Colonic mucosa (tissue), 4 donors: ENCODE results near the gene RUFY4. TPM values are rescaled to one million over a fixed set of nuclear protein-coding genes. Genes with fewer than 3 reads are reported as not detected.

ENCODE experiments used
- DNase-seq: peaks from one replicate; pipeline ENCODE4 v3.0.0-alpha.2; 2020
- H3K27ac ChIP-seq: fragments of 200-600 bp; one replicate; pipeline ENCODE4 v1.8.0; 2021
- H3K27me3 ChIP-seq: fragments of 200-600 bp; one replicate; pipeline ENCODE4 v1.8.0; 2021
- H3K36me3 ChIP-seq: fragments of 200-600 bp; one replicate; pipeline ENCODE4 v1.8.0; 2021
- H3K4me1 ChIP-seq: fragments of 200-600 bp; one replicate; pipeline ENCODE4 v1.8.0; 2021; ENCODE audit warnings: mild to moderate bottlenecking
- H3K4me3 ChIP-seq: fragments of 200-600 bp; one replicate; pipeline ENCODE4 v1.8.0; 2021
- H3K9ac ChIP-seq, 2 donors: one replicate each; pipeline ENCODE4 v1.7.0; 2013; ENCODE audit warnings: control low read depth in 2 of 2, low read depth in 2 of 2, low read length in 2 of 2
- H3K9me3 ChIP-seq: fragments of 200-600 bp; one replicate; pipeline ENCODE4 v1.8.0; 2021
- CTCF ChIP-seq: fragments of 200-600 bp; IDR thresholded peaks from one replicate; pipeline ENCODE4 v1.8.0; 2022; ENCODE audit warnings: antibody characterized with exemption, mild to moderate bottlenecking
- intact Hi-C: fragments of 100-400 bp; cut with DNase I; formaldehyde crosslinking; loops from one replicate; pipeline ENCODE4 v1.14.1; 2022
- total RNA-seq, 2 donors: library from RNA; stranded (reverse); fragmentation: NEBNext Ultra II Directional in 1 of 2; extraction: Animal tissue kit (Norgen Biotek cat#: 25700) in 1 of 2; gene quantifications; one replicate each; pipeline ENCODE4 v1.2.1, GENCODE V29; 2021
- donor health status: healthy.
- donor health status: DM: no; HTN: no; CAD: no.
- donor health status: DM: no; HTN: no; CAD: no.

RUFY4 gene
- total RNA-seq, 2 donors from 2014 or later = not detected

DNA sequence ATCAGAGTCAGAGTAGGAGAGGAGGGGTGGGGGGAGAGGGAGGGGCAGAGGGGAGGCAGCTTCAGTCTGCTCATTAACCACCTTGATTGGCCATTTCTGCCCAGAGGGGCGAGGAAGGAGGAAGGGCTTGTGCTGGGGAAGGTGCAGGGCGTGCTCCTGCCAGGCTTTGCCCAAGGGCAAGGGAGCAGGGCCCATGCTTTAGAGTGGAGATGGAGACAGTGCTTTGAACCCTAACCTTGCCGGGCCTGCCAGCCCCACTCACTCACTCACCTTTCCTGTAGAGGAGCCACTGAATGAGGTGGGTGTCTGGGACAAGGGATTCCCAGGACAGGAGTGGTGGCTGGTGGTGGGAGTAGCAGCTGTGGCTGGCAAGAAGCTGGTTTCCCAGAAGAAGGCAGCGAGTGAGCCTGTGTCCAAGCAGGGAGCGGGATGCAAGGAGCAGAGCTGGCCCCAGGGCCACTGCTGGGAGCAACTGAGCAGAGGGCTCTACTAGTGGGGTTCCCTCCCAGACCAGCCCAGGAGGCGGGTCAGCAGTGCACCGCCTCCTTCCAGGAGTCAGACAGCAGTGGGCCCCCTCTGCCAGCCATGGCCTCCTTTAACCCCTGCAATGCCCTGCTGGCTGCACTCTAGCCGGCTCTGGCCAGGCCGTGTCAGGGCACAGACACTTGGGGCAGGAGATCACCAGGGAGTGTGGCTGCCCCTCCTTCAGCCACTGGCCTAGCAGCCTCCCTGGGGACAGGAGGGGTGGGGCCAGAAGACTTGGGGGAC lies 3.6 kb upstream of the RUFY4 start:
- H3K36me3 ChIP-seq = no peaks in the 10 kb centered on the region
- H3K4me1 ChIP-seq = no peaks in the 10 kb centered on the region
- H3K27me3 ChIP-seq = no peaks in the 10 kb centered on the region
- no peak overlapping the region for H3K9ac ChIP-seq
- H3K4me3 ChIP-seq = no peak overlapping the region
- no peak overlapping the region for H3K27ac ChIP-seq
- no peak for DNase-seq
- intact Hi-C loops = no loop called here
- H3K9me3 ChIP-seq = no peaks in the 10 kb centered on the region
- no peak for TF ChIP-seq CTCF

DNA sequence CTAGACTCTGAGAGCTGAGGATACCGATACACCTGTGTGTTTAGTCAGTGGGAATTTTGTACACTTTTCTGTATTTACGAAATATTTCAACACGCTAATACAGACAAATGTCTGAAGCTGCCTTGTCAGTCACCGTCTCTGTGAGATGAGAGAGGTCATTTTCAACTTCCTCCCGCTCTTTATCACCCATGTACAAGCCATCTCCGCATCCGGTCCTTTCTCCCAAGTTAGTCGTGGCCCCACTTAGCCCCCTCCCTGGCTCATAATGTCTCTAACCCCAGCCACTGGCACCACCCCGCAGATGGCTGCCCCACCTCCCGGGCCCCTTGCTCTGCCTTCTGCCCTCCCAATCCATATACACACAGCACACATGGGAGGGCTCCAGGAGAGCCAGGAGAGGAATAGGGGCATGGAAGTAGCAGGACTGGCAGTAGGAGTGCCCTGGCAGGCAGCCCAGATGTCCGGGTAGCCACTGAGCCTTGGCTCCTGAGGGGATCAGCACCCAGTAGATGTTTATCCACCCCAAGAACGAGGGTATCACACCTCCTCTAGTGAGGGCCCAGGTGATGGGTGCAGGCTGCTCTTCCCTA lies 2.0 kb upstream of the RUFY4 start:
- Histone ChIP-seq H3K27me3 (no peaks in the 10 kb centered on the region), H3K36me3 (no peaks in the 10 kb centered on the region), H3K9ac (no peak overlapping the region), H3K4me1 (no peaks in the 10 kb centered on the region), H3K4me3 (no peak overlapping the region), H3K9me3 (no peaks in the 10 kb centered on the region), H3K27ac (no peak overlapping the region)
- TF ChIP-seq CTCF = no peak
- intact Hi-C loops = no loop called here
- DNase-seq = no peak

GRCh38 chr2:218067523-218067922 lies 1.5 kb upstream of the RUFY4 start:
- DNase-seq = no peak
- no peaks in the 10 kb centered on the region for H3K36me3 ChIP-seq
- H3K4me3 ChIP-seq = no peak overlapping the region
- no peaks in the 10 kb centered on the region for H3K9me3 ChIP-seq
- H3K9ac ChIP-seq = no peak overlapping the region
- no peaks in the 10 kb centered on the region for H3K27me3 ChIP-seq
- intact Hi-C loops = no loop called here
- no peaks in the 10 kb centered on the region for H3K4me1 ChIP-seq
- TF ChIP-seq CTCF = no peak
- no peak overlapping the region for H3K27ac ChIP-seq

GRCh38 chr2:218069606-218070300 lies 700 bp downstream of the RUFY4 start:
- H3K27me3 ChIP-seq = no peaks in the 10 kb centered on the region
- no peak overlapping the region for H3K9ac ChIP-seq
- no peaks in the 10 kb centered on the region for H3K9me3 ChIP-seq
- no peak for TF ChIP-seq CTCF
- H3K4me1 ChIP-seq = no peaks in the 10 kb centered on the region
- no peak overlapping the region for H3K27ac ChIP-seq
- intact Hi-C loops = loop anchor here (10.0 kb wide), 1 partner anchor 285 kb away; no protein-coding TSS in a partner anchor
- H3K36me3 ChIP-seq = no peaks in the 10 kb centered on the region
- no peak overlapping the region for H3K4me3 ChIP-seq
- no peak for DNase-seq

DNA sequence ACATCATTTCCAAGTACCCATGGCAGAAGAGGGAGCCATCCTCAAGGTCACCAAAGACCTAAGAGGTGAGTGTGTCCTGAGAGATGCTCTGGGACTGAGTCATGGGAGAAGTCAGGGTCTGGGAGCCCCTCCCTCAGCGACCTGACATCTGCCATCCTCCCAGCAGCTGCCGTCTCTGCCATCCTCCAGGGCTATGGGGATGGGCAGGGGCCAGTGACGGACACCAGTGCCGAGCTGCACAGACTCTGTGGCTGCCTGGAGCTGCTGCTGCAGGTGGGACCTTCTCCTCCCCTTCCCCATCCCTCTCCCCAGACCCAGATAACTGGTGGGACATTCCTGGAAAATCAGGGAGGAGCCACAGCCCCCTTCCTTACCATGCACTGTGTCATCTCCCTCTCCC lies 1.5 kb downstream of the RUFY4 start:
- Histone ChIP-seq H3K27me3 (no peaks in the 10 kb centered on the region), H3K9ac (no peak overlapping the region), H3K27ac (no peak overlapping the region), H3K9me3 (no peaks in the 10 kb centered on the region), H3K36me3 (no peaks in the 10 kb centered on the region), H3K4me3 (no peak overlapping the region), H3K4me1 (no peaks in the 10 kb centered on the region)
- intact Hi-C loops = loop anchor here (10.0 kb wide), 1 partner anchor 286 kb away; no protein-coding TSS in a partner anchor
- no peak for TF ChIP-seq CTCF
- DNase-seq = no peak
